PC-3 (cell line): ENCODE data around the gene SMAD7. TPM values are rescaled to one million over a fixed set of nuclear protein-coding genes. Genes with fewer than 3 reads are reported as not detected.

Experiments used
- ATAC-seq: fragments of 200-7000 bp; cut with Tn5 transposase; 2 replicates; pipeline ENCODE4 v1.9.1; 2020; ENCODE audit warnings: mild to moderate bottlenecking, moderate library complexity
- BruUV-seq: library from RNA; stranded (reverse); fragments of 400-500 nt; replicated peaks from 2 replicates; lab custom pipeline; 2021; lab: Mats Ljungman, UMichigan
- CTCF ChIA-PET: fragments of 300-600 bp; sonication (Branson Sonifier 250); formaldehyde crosslinking; loops from one replicate; lab custom pipeline; 2022; ENCODE audit warnings: antibody characterized with exemption; lab: Charles Lee
- POLR2A ChIA-PET: fragments of 300-600 bp; sonication (Branson Sonifier 250); formaldehyde crosslinking; loops from one replicate; lab custom pipeline; 2022; ENCODE audit warnings: antibody characterized with exemption; ENCODE audit not compliant: unreplicated experiment; lab: Charles Lee
- DNase-seq: peaks from one replicate; pipeline ENCODE4 v3.0.0-alpha.2; 2015
- H2AFZ ChIP-seq: fragments of 300-600 bp; sonication (generic); 2 replicates; pipeline ENCODE4 v1.6.0; 2016; ENCODE audit warnings: antibody characterized with exemption, low read length
- H3F3A ChIP-seq: fragments of 300-600 bp; sonication (generic); one replicate; pipeline ENCODE4 v1.6.0; 2017; ENCODE audit warnings: antibody characterized with exemption, low read length, control low read depth, mild to moderate bottlenecking; ENCODE audit not compliant: unreplicated experiment
- H3K27ac ChIP-seq: fragments of 300-600 bp; sonication (generic); 2 replicates; pipeline ENCODE4 v1.5.1; 2016; ENCODE audit warnings: mild to moderate bottlenecking, low read length
- H3K27me3 ChIP-seq: fragments of 300-600 bp; sonication (generic); 2 replicates; pipeline ENCODE4 v1.6.1; 2016; ENCODE audit warnings: low read length, mixed read lengths
- H3K36me3 ChIP-seq: fragments of 300-600 bp; sonication (generic); 2 replicates; pipeline ENCODE4 v1.6.1; 2016; ENCODE audit warnings: low read depth, mixed run types, low read length, mixed read lengths
- H3K4me1 ChIP-seq: fragments of 300-600 bp; sonication (generic); 2 replicates; pipeline ENCODE4 v1.5.1; 2016; ENCODE audit warnings: low read length; ENCODE audit not compliant: insufficient read depth
- H3K4me2 ChIP-seq: fragments of 300-600 bp; sonication (generic); 2 replicates; pipeline ENCODE4 v1.6.0; 2016; ENCODE audit warnings: low read length
- H3K4me3 ChIP-seq: fragments of 300-600 bp; sonication (generic); 2 replicates; pipeline ENCODE4 v1.5.1; 2016; ENCODE audit warnings: mild to moderate bottlenecking, low read length, mixed read lengths
- H3K79me2 ChIP-seq: fragments of 300-600 bp; sonication (generic); 2 replicates; pipeline ENCODE4 v1.6.1; 2017; ENCODE audit warnings: low read length, mixed read lengths
- H3K9ac ChIP-seq: fragments of 300-600 bp; sonication (generic); 2 replicates; pipeline ENCODE4 v1.6.0; 2016; ENCODE audit warnings: mild to moderate bottlenecking, low read length
- H3K9me2 ChIP-seq: fragments of 300-600 bp; sonication (generic); replicated peaks from 2 replicates; pipeline ENCODE4 v1.6.1; 2016; ENCODE audit warnings: mixed run types, low read length, mixed read lengths
- H3K9me3 ChIP-seq: fragments of 300-600 bp; sonication (generic); 2 replicates; pipeline ENCODE4 v1.6.1; 2016; ENCODE audit warnings: low read length, mixed read lengths
- H4K20me1 ChIP-seq: fragments of 300-600 bp; sonication (generic); 2 replicates; pipeline ENCODE4 v1.6.1; 2016; ENCODE audit warnings: low read length, mixed read lengths
- CTCF ChIP-seq: fragments of 300-600 bp; sonication (generic); conservative IDR thresholded peaks from 2 replicates; pipeline ENCODE4 v1.5.1; 2017; ENCODE audit warnings: antibody characterized with exemption, low read depth, mild to moderate bottlenecking, low read length
- EZH2 ChIP-seq: fragments of 300-600 bp; sonication (generic); IDR thresholded peaks from one replicate; pipeline ENCODE4 v1.6.1; 2017; ENCODE audit warnings: antibody characterized with exemption, mild to moderate bottlenecking, low read length; ENCODE audit not compliant: unreplicated experiment
- EZH2phosphoT487 ChIP-seq: fragments of 300-600 bp; sonication (generic); IDR thresholded peaks from 2 replicates; pipeline ENCODE4 v1.6.1; 2018; ENCODE audit warnings: mild to moderate bottlenecking, antibody characterized with exemption, low read length, borderline replicate concordance
- intact Hi-C: fragments of 100-400 bp; cut with micrococcal nuclease; formaldehyde crosslinking; loops from 2 replicates; pipeline ENCODE4 v1.9.0; 2023
- total RNA-seq: library from RNA; depleted of rRNA; stranded (reverse); fragments of >200 nt; gene quantifications from 2 replicates; pipeline ENCODE4 v1.2.3, GENCODE V29; 2014

The SMAD7 gene
- total RNA-seq, 1 experiment from 2014 or later = 9.4 TPM

DNA sequence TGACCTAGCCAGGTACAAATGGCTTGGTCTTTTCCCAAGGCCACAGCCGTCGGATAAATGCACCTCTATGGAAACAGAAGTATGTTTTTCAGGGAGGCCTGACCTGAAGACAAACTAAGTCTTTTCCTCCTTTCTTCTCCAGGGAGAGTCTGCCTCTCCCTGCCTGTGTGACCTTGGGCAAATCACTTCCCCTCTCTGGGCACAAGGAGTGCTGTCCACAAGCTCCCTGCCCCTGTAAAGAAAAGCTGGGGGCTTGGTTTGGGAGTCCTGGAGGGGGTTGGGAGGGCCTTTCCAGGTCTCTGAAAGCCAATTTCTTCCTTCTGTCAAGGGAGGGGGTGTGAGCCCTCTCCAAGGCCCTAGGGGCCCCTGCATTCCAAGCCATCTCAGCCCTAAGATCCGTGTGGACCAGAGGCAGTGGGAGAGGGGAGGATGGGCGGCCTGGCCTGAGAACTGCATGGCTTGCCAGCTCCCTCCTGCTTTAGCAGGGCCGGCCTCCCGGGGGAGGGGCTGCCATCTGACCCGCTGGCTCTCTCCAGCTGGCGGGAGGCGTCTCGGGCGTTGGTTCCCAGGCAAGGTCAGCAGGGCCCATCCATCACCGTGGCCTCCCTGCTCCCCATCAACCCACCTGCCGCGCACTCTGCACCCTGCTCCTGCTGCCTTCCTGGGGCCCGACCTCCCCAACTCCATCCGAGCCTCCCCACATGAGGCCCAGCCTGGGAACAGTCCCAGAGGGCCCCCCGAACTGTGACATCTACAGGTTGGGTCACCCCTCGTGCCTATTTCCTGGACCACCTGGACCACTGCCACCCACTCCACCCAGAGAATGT is 61.4 kb downstream of the SMAD7 start:
- no peak overlapping the region for H3K9ac ChIP-seq
- no TSS peak for BruUV-seq
- DNase-seq (no peak), ATAC-seq (no peak)
- intact Hi-C loops = no loop called here
- H3F3A ChIP-seq = no peaks in the 10 kb centered on the region
- no peaks in the 10 kb centered on the region for H3K27me3 ChIP-seq
- no peak for TF ChIP-seq CTCF
- no peaks in the 10 kb centered on the region for H3K79me2 ChIP-seq
- H3K27ac ChIP-seq = no peak overlapping the region
- no peaks in the 10 kb centered on the region for H3K36me3 ChIP-seq
- no peak overlapping the region for H3K4me3 ChIP-seq
- CTCF ChIA-PET = no interaction called here
- H3K4me2 ChIP-seq = no peak overlapping the region
- H3K4me1 ChIP-seq = no peaks in the 10 kb centered on the region
- H4K20me1 ChIP-seq = no peaks in the 10 kb centered on the region
- H2AFZ ChIP-seq = no peak overlapping the region
- no peaks in the 10 kb centered on the region for H3K9me3 ChIP-seq
- POLR2A ChIA-PET = no interaction called here
- H3K9me2 ChIP-seq = no peaks in the 10 kb centered on the region

DNA sequence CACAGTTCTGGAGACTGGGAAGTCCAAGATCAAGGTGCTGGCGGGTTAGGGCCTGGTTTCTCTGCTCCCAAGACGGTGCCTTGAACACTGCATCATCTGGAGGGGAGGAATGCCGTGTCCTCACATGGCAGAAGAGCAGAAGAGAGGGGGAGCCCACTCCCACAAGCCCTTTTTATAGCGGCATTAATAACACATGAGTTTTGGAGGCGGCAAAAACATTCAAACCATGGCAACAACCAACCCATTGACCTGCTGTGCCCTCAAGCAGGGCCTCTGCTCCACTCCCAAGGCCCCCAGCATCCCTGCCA is 62.0 kb downstream of the SMAD7 start:
- Histone ChIP-seq H3F3A (no peaks in the 10 kb centered on the region), H3K36me3 (no peaks in the 10 kb centered on the region), H2AFZ (no peak overlapping the region), H3K9ac (no peak overlapping the region), H3K79me2 (no peaks in the 10 kb centered on the region), H3K4me2 (no peak overlapping the region), H3K4me3 (no peak overlapping the region), H3K4me1 (no peaks in the 10 kb centered on the region), H3K9me3 (no peaks in the 10 kb centered on the region), H3K27me3 (no peaks in the 10 kb centered on the region), H3K27ac (no peak overlapping the region), H4K20me1 (no peaks in the 10 kb centered on the region), H3K9me2 (no peaks in the 10 kb centered on the region)
- ATAC-seq (no peak), DNase-seq (no peak)
- ChIA-PET CTCF (no interaction called here), POLR2A (no interaction called here)
- no peak for TF ChIP-seq EZH2
- TF ChIP-seq CTCF = no peak
- TF ChIP-seq EZH2phosphoT487 = no peak
- intact Hi-C loops = no loop called here
- no TSS peak for BruUV-seq

- H3K36me3 ChIP-seq = no peaks in the 10 kb centered on the region
- H3K27me3 ChIP-seq = no peaks in the 10 kb centered on the region
- H2AFZ ChIP-seq = no peak overlapping the region
- H3K4me3 ChIP-seq = no peak overlapping the region
- H3K9ac ChIP-seq = no peak overlapping the region
- intact Hi-C loops = no loop called here
- H3K4me1 ChIP-seq = no peaks in the 10 kb centered on the region
- TF ChIP-seq EZH2phosphoT487 (no peak), EZH2 (no peak), CTCF (no peak)
- H4K20me1 ChIP-seq = no peaks in the 10 kb centered on the region
- H3K9me2 ChIP-seq = no peaks in the 10 kb centered on the region
- no peak for ATAC-seq
- H3K4me2 ChIP-seq = no peak overlapping the region
- CTCF ChIA-PET = no interaction called here
- BruUV-seq = no TSS peak
- H3K9me3 ChIP-seq = no peaks in the 10 kb centered on the region
- H3K79me2 ChIP-seq = no peaks in the 10 kb centered on the region
- no peak for DNase-seq
- POLR2A ChIA-PET = no interaction called here
- no peak overlapping the region for H3K27ac ChIP-seq
- no peaks in the 10 kb centered on the region for H3F3A ChIP-seq
Observed at GRCh38 chr18:48887905-48888772, 62.6 kb downstream of the SMAD7 start.
